ENCODE data around the gene SCN11A. TPM values are rescaled to one million over a fixed set of nuclear protein-coding genes. Genes with fewer than 3 reads are reported as not detected.

Gene SCN11A
- not detected in 2 replicates for total RNA-seq (2014; rRNA removed; shearing (Covaris generic))

GRCh38 chr3:39051649-39052561 lies at the start of gene SCN11A, which contains the start of gene WDR48:
Gene SCN11A, minus strand, starts transcription at chr3:39051944. Its CDS starts 101,582 bp downstream, at chr3:38950362.
Gene WDR48, plus strand, starts transcription at chr3:39052016. Its CDS starts 10 bp downstream, at chr3:39052026.

Small RNAs within 50 kb of the gene (small RNA-seq; reads per million reads assigned to genes)
- gene RNU6-1227P: not detected

Other genes with a start within 250 kb of the SCN11A start
- gene SCN10A, start 235.7 kb downstream of the SCN11A start, total RNA-seq (2014; rRNA removed; shearing (Covaris generic)): not detected in 2 replicates
- 28.4 and 28.7 TPM in 2 replicates for gene WDR48, start 72 bp upstream of the SCN11A start, total RNA-seq (2014; rRNA removed; shearing (Covaris generic))
- gene GORASP1, start 55.7 kb upstream of the SCN11A start, total RNA-seq (2014; rRNA removed; shearing (Covaris generic)): 33.9 and 44.1 TPM in 2 replicates
- gene TTC21A, start 55.7 kb upstream of the SCN11A start, total RNA-seq (2014; rRNA removed; shearing (Covaris generic)): 2.6 and 3.9 TPM in 2 replicates
- gene CSRNP1, start 101.6 kb upstream of the SCN11A start, total RNA-seq (2014; rRNA removed; shearing (Covaris generic)): 51.4 and 61.8 TPM in 2 replicates
- not detected in 2 replicates for gene XIRP1, start 140.7 kb upstream of the SCN11A start, total RNA-seq (2014; rRNA removed; shearing (Covaris generic))
- gene CX3CR1, start 228.1 kb upstream of the SCN11A start, total RNA-seq (2014; rRNA removed; shearing (Covaris generic)): not detected in 2 replicates